Esophagus squamous epithelium (tissue), 4 donors: ENCODE measurements around the gene LINGO4.

Experiments used
- CTCF ChIP-seq, 6 experiments: fragments of 450-650 bp in 4 of 6; fragments of 200-600 bp in 2 of 6; sonication (generic) in 2 of 6; IDR thresholded peaks; one replicate each; pipeline ENCODE4 v1.5.1; 2016 to 2019; ENCODE audit warnings: antibody characterized with exemption in 6 of 6, mild to moderate bottlenecking in 4 of 6, moderate library complexity in 4 of 6
- POLR2A ChIP-seq, 4 donors: fragments of 450-650 bp; IDR thresholded peaks; one replicate each; pipeline ENCODE4 v1.6.1; 2017; ENCODE audit warnings: antibody characterized with exemption in 4 of 4, mild to moderate bottlenecking in 4 of 4, moderate library complexity in 3 of 4

- TF ChIP-seq CTCF (IDR thresholded peaks at IDR 0.05) (no peak), POLR2A (IDR thresholded peaks at IDR 0.05) (no peak)
Measured at GRCh38 chr1:151843398-151843797, 38.2 kb upstream of the LINGO4 start.
